SU-DHL-6 (cell line): Measurements from ENCODE around the gene FIBP.

ENCODE experiments used
- EZH2phosphoT487 ChIP-seq: fragments of 200-600 bp; sonication (generic), shearing (Covaris generic); conservative IDR thresholded peaks from 2 replicates; pipeline ENCODE4 v1.6.1; 2018; ENCODE audit warnings: mild to moderate bottlenecking, antibody characterized with exemption, low read length, moderate library complexity, mixed read lengths
- TF ChIP-seq, protein P1 (sequence below): fragments of 200-600 bp; sonication (generic); IDR thresholded peaks from one replicate; pipeline ENCODE4 v1.5.1; 2017; ENCODE audit warnings: antibody characterized with exemption, mild to moderate bottlenecking, low read length, moderate library complexity; ENCODE audit not compliant: insufficient read depth, poor library complexity, severe bottlenecking

DNA sequence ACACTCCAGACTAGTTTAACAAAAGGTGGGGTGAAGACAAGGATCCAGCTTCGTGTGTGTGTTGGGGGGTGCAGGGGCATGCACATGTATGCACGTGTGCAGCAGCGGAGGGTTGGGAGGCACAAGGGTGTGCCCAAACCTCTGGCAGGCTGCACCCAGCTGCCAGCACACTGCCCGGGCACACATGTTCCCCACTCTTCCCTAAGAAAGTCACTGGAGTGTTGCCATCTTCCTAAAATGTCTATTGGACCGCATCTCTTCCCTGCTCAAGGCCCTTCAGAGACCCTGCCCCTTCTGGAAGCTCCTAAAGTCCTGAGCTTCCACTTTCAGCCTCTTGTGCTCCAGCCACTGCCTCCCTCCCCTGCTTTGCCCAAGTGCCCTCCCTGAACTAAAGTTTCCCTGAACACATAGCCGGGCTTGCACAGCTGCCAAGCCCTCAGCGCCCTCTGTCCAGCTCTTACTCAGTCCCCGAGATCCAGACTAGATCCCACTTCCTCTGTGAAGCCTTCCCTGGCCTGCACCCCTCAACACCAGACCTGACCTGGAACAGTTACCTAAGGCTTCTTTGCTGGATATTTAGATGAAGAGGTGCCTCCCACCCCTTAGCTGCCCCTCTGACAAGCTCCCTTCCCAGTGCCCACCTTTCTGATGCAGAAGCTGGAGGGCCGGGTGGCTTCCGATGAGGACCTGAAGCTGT, 36.3 kb downstream of the FIBP start:
- TF ChIP-seq, protein P1, sequence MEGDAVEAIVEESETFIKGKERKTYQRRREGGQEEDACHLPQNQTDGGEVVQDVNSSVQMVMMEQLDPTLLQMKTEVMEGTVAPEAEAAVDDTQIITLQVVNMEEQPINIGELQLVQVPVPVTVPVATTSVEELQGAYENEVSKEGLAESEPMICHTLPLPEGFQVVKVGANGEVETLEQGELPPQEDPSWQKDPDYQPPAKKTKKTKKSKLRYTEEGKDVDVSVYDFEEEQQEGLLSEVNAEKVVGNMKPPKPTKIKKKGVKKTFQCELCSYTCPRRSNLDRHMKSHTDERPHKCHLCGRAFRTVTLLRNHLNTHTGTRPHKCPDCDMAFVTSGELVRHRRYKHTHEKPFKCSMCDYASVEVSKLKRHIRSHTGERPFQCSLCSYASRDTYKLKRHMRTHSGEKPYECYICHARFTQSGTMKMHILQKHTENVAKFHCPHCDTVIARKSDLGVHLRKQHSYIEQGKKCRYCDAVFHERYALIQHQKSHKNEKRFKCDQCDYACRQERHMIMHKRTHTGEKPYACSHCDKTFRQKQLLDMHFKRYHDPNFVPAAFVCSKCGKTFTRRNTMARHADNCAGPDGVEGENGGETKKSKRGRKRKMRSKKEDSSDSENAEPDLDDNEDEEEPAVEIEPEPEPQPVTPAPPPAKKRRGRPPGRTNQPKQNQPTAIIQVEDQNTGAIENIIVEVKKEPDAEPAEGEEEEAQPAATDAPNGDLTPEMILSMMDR, result no peak
- no peak for TF ChIP-seq EZH2phosphoT487
